HG03045 (cell line): ENCODE results near the gene PARP14.
"Not testable (repeated sequence)": the region's sequence is repeated elsewhere in the genome, so short reads cannot be mapped to it uniquely, and the experiment has no call there.

ENCODE experiments used
- ATAC-seq: cut with Tn5 transposase; IDR thresholded peaks from one replicate; pipeline ENCODE4 v1.9.1; 2021; ENCODE audit warnings: mild to moderate bottlenecking, moderate library complexity; ENCODE audit not compliant: unreplicated experiment

Gene PARP14, protein sequence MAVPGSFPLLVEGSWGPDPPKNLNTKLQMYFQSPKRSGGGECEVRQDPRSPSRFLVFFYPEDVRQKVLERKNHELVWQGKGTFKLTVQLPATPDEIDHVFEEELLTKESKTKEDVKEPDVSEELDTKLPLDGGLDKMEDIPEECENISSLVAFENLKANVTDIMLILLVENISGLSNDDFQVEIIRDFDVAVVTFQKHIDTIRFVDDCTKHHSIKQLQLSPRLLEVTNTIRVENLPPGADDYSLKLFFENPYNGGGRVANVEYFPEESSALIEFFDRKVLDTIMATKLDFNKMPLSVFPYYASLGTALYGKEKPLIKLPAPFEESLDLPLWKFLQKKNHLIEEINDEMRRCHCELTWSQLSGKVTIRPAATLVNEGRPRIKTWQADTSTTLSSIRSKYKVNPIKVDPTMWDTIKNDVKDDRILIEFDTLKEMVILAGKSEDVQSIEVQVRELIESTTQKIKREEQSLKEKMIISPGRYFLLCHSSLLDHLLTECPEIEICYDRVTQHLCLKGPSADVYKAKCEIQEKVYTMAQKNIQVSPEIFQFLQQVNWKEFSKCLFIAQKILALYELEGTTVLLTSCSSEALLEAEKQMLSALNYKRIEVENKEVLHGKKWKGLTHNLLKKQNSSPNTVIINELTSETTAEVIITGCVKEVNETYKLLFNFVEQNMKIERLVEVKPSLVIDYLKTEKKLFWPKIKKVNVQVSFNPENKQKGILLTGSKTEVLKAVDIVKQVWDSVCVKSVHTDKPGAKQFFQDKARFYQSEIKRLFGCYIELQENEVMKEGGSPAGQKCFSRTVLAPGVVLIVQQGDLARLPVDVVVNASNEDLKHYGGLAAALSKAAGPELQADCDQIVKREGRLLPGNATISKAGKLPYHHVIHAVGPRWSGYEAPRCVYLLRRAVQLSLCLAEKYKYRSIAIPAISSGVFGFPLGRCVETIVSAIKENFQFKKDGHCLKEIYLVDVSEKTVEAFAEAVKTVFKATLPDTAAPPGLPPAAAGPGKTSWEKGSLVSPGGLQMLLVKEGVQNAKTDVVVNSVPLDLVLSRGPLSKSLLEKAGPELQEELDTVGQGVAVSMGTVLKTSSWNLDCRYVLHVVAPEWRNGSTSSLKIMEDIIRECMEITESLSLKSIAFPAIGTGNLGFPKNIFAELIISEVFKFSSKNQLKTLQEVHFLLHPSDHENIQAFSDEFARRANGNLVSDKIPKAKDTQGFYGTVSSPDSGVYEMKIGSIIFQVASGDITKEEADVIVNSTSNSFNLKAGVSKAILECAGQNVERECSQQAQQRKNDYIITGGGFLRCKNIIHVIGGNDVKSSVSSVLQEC (N-terminal part only)

DNA sequence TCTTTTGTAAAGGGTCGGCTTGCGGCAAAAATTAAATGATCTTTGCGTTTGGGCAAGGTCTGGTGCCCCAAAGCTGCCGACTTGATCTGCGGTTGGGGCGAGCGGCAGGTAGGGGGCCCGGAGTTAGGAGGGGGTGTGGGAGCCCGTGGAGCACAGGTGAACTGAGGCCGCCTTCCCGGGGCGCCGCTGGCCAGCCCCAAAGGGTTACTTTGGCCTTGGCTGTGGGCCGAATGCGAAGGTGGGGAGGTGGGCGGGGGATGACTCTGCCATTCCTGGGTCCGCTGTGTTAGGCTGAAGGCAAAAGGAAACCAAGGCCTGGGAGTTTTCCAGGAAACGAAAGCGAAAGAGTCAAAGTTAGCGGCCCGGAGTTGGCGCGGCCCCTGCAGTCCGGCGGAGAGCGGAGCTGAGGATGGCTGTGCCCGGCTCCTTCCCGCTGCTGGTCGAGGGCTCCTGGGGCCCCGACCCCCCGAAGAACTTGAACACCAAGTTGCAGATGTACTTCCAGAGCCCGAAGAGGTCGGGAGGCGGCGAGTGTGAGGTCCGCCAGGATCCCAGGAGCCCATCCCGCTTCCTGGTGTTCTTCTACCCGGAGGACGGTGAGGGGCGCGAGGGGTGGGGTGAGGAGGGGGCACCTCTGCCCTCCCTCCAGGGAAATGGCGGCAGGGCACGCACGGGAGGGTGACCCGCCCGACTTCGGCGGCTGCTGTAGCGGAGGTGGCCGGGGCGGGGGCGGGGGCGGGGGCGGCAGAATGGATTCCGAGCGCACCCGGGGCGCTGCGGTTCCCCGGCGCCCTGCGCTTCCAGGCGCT, at the start of gene PARP14:
Gene PARP14 (plus strand): TSS at position 365 of the 809 bp plus-strand sequence. CDS start 45 bp downstream, at position 410.
- peak; percentile 50 for ATAC-seq

DNA sequence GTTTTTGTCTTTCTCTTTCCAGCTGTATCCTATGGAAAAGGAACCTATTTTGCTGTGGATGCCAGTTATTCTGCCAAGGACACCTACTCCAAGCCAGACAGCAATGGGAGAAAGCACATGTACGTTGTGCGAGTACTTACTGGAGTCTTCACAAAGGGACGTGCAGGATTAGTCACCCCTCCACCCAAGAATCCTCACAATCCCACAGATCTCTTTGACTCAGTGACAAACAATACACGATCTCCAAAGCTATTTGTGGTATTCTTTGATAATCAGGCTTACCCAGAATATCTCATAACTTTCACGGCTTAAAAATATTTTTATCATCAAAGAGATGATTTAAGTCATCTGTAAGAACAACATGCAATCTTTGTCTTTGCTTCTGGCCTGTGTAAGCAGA, 44.9 kb upstream of the PARP14 start:
- ATAC-seq = no peak

DNA sequence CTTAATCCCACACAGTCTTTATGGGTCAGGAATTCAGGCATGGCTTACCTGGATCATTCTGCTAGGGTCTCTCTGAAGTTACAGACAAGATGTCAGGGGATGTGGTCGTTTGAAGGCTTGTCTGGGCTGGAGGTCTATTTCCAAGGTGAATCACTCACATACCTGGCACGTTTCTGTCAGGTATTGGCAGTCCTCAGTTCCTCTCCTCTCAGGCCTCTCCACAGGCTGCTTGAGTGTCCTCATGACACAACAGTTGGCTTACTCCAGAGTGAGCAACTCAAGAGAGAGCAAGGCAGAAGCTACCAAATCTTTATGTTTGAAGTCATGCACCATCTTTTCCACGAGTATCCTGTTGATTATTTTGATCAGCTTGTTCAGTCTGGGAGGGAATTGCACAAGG, 43.9 kb upstream of the PARP14 start:
- ATAC-seq = no peak

DNA sequence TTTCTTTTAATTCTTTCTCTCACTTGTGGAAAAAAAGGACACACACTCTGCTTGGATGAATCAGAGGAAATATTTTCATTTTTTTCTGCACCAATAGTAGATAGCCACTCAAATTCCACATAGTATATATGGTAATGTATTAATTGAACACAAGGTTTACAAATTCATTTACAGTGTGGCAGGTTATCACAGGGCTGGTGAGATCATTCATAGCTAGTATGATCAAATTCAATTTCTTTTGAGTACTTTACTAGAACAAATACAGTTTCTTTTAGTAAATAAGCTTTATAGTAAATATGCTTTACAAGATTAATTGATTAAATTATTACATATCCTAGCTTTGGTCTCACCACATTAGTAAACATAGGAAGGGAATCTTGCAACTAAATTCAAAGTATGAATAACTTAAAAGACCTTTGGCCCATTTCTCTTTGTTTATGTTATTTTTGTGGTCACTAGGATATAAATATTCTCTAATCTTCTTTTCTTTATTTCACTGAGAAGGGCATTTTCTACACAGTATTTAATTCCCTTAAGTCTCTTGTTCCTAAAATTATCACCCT, 40.1 kb upstream of the PARP14 start:
- ATAC-seq = no peak

DNA sequence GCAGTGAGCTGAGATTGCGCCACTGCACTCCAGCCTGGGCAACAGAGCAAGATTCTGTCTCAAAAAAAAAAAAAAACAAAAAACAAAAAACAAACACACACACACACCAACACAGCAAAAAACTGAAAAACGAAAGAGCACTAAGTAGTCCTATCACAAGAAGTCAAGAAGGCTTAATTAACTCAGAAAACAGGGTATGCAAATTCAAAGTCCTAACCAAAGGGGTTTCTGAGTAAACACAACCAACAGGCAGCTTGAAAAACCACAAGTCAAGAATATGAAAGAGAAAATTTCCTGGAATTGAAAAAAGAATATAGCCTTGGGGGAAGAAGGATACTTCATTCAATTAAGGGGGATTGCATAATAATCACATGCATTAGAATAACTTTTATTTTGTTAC, 37.7 kb upstream of the PARP14 start:
- ATAC-seq = peak; percentile 89

DNA sequence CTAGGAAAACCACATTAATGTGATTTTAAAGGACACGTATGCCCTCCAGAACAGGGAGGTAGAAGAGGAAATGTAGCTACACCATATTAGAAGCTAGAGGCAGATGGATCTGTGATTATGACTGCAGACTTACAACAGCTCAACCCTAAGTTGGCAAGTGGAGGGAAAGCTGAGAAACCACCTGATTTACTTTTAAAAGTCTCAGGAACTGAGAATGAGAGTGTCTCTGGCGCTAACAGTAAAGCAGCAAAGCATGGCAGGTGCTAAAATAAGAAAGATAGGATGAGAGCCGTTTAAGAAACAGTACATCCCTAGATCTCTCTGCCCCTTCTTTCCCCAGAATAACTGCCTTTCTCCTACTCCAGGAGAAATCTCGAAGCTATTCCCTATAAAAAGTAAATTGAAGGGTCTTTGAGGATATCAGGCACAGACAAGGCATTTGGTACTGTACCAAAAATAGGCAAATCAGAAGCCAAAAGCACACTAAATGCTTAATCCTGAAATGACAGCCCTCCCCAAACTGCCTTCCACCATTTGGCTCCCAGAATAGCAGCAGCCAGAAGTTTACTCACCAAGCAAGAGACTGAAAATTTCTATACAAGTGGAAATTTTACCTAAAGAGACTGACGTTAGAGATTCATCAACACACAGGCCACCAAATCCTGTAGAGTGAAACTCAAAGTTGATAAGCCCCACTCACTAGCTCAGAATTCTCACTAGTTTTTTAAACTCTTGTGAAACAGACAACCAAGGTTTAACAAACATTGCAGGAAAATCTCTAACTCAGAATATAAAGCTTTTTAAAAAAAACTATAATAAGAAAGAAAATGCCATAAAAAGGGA, 34.3 kb upstream of the PARP14 start:
- ATAC-seq = no peak

DNA sequence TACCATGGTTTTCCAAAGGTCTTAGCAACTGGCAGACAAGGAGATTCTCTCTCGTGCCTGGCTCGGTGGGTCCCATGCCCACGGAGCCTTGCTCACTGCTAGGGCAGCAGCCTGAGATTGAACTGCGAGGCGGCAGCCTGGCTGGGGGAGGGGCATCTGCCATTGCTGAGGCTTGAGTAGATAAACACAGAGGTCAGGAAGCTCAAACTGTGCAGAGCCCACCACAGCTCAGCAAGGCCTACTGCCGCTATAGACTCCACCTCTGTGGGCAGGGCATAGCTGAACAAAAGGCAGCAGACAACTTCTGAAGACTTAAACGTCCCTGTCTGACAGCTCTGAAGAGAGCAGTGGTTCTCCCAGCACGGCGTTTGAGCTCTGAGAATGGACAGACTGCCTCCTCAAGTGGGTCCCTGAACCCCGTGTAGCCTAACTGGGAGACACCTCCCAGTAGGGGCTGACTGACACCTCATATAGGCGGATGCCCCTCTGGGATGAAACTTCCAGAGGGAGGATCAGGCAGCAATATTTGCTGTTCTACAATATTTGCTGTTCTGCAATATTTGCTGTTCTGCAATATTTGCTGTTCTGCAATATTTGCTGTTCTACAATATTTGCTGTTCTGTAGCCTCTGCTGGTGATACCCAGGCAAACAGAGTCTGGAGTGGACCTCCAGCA, 29.3 kb upstream of the PARP14 start:
- not testable (repeated sequence) for ATAC-seq

DNA sequence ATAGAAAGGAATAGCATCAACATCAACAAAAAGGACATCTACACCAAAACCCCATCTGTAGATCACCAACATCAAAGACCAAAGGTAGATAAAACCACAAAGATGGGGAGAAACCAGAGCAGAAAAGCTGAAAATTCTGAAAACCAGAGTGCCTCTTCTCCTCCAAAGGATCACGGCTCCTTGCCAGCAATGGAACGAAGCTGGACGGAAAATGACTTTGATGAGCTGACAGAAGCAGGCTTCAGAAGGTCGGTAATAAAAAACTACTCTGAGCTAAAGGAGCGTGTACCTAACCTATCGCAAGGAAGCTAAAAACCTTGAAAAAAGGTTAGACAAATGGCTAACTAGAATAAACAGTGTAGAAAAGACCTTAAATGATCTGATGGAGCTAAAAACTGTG, 28.7 kb upstream of the PARP14 start:
- ATAC-seq = not testable (repeated sequence)

DNA sequence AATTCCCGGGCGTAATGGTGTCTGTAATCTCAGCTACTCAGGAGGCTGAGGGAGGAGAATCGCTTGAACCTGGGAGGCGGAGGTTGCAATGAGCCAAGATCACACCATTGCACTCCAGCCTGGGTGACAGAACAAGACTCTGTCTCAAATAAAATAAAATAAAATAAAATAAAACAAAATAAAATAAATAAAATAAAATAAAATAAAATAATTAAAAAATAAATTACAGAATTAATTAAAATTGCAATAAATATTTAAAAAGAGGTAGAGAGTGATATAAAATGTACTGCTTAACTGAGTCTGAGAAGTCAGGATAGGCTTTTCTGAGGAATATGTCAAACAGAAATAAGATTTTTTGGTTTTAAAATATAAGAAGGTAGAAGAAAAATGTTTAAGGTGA, 22.3 kb upstream of the PARP14 start:
- ATAC-seq = not testable (repeated sequence)

DNA sequence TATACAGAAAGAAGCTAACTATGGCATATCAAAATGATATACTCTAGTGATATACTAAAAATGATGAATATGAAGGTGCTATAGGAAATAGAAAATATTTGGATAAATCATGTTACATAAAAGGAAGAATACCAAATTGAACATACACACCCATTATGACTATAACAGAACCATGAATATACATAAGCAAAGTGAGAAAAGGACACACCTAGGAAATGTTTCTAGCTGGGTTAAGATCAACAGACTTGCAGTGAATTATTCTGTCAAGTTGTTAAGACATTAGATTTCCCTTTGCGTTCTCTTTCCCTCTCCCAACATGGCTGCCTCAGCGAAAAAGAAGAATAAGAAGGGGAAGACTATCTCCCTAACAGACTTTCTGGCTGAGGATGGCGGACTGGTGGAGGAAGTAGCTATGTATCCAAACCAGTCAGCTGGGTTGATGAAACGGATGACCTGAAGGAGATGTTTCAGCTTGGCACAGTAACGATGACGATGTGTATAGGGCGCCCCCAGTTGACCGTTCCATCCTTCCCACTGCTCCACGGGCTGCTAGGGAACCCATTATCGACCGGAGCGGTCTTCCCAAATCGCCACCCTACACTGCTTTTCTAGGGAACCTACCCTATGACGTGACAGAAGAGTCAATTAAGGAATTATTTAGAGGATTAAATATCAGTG, 20.2 kb upstream of the PARP14 start:
- no peak for ATAC-seq

DNA sequence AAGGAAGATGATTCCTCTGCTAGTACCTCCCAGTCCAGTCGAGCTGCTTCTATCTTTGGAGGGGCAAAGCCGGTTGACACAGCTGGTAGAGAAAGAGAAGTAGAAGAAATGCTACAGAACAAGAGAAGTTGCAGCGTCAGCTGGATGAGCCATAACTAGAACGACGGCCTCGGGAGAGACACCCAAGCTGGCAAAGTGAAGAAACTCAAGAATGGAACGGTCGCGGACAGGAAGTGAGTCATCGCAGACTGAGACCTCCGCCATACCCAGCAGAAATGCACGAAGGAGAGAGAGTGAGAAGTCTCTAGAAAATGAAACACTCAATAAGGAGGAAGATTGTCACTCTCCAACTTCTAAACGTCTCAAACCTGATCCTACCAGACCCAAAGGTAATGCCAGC, 19.0 kb upstream of the PARP14 start:
- no peak for ATAC-seq

DNA sequence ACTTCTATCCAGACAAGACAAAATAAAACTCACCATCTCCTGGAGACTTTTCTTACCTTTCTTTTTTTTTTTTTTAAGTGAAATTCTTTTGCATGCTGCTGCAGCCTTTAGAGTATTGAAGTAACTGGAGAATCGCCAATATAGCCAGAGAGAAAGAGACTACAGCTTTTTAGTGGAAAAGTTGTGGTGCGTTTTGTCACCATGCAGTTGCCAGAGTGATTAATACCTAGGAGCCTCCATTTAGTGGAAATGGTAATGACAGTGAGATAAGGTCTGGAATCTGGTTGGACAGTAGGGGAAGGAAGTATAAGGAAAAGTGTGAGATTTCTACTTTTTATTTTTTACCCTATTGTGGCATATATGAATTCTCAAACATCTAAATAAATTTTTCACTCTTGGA, 18.1 kb upstream of the PARP14 start:
- ATAC-seq = no peak

DNA sequence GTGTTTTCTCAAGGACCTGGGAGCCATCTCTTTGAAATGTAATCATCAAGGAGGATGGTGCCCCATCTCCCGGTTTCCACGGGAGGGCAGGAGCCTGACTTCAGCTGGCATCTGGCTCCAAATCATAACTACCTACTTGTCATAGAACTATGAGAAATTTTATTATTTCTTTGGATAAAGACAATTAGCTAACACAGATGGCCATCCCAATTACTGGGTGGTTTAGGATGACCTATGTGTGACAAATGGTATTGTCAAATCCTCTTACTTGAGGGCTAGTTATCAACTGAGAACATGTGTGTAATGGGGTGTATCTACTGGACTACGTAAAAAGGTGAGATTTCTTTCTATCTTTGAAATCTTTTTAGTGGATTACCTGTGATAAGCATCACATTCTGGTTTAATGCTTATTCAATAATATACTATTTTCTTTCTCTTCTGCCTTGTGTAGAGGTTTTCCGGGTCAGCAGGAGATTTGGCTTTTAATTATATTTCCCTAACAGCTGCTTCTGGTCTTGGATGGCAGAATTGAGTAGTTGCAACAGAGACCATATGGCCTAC, 15.3 kb upstream of the PARP14 start:
- ATAC-seq = no peak

DNA sequence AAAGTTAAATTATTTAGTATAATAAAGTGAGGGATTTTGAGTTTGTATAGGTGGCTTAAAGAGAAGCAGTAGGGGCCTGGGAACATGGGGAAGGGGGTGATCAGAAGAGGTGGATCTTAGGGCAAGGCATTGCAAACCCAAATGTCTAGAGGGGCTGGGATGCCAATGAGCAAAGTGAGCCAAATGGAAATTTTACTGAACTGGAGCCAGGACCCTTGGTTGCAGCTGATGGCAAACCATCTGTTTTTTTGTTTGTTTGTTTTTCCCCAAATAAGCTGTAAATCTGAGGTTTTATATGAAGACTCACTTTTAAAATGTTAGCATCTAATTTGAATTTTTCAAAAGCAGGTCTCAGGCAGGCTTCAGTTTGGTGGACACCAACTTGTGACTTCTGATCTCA, 14.8 kb upstream of the PARP14 start:
- no peak for ATAC-seq

DNA sequence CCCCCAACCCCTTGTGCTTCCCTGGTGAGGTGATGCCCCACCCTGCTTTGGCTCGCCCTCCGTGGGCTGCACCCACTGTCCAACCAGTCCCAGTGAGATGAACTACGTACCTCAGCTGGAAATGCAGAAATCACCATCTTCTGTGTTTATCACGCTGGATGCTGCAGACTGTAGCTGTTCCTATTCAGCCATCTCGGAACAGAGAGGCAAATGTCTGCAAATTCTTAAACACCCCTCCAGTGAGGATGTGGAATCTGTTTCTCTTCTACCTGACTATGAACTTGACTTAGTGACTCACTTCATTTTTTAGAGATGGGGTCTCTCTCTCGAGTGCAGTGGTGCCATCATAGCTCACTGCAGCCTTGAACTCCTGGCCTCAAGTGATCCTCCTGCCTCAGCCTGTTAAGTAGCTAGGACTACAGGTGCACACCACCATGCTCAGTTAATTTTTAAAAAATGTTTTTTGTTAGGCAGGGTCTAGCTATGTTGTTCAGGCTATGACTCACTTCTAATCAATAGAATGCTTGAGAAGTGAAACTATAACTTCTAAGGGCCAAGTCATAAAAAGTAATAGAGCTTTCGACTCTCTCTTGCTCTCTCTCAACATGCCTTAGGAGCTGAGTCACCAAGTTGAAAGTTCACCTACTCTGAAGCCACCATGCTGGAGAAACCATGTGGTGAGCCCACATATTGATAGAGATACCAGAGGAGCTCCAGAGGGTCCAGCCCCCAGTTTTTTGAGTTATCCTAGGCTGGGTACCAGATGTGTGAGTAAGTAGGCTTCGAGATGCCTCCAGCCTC, 11.5 kb upstream of the PARP14 start:
- ATAC-seq = peak; percentile 80

DNA sequence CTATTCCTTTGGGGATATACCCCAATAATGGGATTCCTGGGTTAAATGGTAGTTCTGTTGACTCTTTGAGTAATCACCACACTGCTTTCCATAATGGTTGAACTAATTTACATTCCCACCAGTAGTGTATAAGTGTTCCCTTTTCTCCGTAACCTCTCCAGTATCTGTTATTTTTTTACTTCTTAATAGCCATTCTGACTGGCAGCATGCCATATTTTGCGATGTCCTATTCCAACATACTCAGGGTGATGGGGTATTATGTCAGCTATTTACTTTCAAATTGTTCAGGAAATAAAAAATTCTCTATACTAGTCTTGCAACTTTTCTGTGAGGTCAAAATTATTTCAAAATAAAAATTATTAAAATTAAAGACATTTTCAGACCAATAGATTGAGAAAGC, 9.1 kb upstream of the PARP14 start:
- ATAC-seq = no peak

DNA sequence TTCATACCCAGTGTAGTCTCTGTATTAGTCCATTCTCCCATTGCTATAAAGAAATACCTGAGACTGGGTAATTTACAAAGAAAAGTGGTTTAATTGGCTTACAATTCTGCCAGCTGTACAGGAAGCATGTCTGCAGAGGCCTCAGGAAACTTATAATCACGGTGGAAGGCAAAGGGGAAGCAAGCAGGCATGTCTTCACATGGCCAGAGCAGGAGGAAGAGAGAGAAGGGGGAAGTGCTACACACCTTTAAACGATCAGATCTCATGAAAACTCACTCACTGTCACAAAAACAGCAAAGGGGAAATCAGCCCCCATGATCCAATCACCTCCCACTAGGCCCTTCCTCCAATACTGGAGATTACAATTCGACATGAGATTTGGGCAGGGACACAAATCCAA, 6.3 kb upstream of the PARP14 start:
- no peak for ATAC-seq
